Spleen (tissue), 7 donors: ENCODE results near the gene NKX2-4.

Experiments used
- CTCF ChIP-seq, 11 experiments: fragments of 200-600 bp in 7 of 11; fragments of 450-650 bp in 4 of 11; sonication (generic) in 4 of 11; IDR thresholded peaks in 8 of 11; conservative IDR thresholded peaks in 3 of 11; 1 replicate in 7 of 11; 2 replicates in 4 of 11; pipeline versions ENCODE4 v1.4.0 to v1.8.0; 2016 to 2021; ENCODE audit warnings: antibody characterized with exemption in 11 of 11, inconsistent platforms in 4 of 11, mild to moderate bottlenecking in 1 of 11
- POLR2A ChIP-seq, 3 donors: fragments of 450-650 bp; IDR thresholded peaks; one replicate each; pipeline ENCODE4 v1.5.1; 2017; ENCODE audit warnings: antibody characterized with exemption in 3 of 3, mild to moderate bottlenecking in 1 of 3
- POLR2AphosphoS5 ChIP-seq, 3 donors: sonication (generic); formaldehyde crosslinking; IDR thresholded peaks; one replicate each; pipeline ENCODE4 v1.5.1; 2017; ENCODE audit warnings: antibody characterized with exemption in 3 of 3
- donor health status: DM: no; HTN: no; CAD: no; lungs with moderate emphysema.
- donor health status: DM: no; HTN: no; CAD: no.
- donor health status: DM: no; HTN: no; CAD: no.

- TF ChIP-seq CTCF (IDR thresholded peaks at IDR 0.05 in 8 of 11, conservative IDR thresholded peaks at IDR 0.05 in 3 of 11) = no peak
- TF ChIP-seq POLR2A (IDR thresholded peaks at IDR 0.05) = no peak
- no peak for TF ChIP-seq POLR2AphosphoS5 (IDR thresholded peaks at IDR 0.05)
Observed at GRCh38 chr20:21386111-21386510, 11.2 kb downstream of the NKX2-4 start.
